AG04450 (cell line): ENCODE measurements around the gene MRPL46. TPM values are rescaled to one million over a fixed set of nuclear protein-coding genes. Genes with fewer than 3 reads are reported as not detected.

Experiments used
- CTCF ChIA-PET: fragments of 300-600, 350-600 bp; formaldehyde crosslinking; extraction: SDS; loops from one replicate; lab custom pipeline; 2022; ENCODE audit warnings: antibody characterized with exemption, inconsistent platforms; lab: Charles Lee
- POLR2A ChIA-PET: fragments of 350-600 bp; formaldehyde crosslinking; extraction: SDS; loops from one replicate; lab custom pipeline; 2021; ENCODE audit warnings: antibody characterized with exemption, inconsistent platforms; lab: Yijun Ruan, JAX
- DNase-seq: peaks from one replicate; pipeline ENCODE4 v3.0.0-alpha.2; 2011; ENCODE audit warnings: low read depth, low spot score
- H3K27ac ChIP-seq: one replicate; pipeline ENCODE4 v1.5.1; 2012; ENCODE audit warnings: low read depth, low read length, control low read depth
- H3K27me3 ChIP-seq: one replicate; pipeline ENCODE4 v1.6.0; 2012; ENCODE audit warnings: low read length; ENCODE audit not compliant: control insufficient read depth, insufficient read depth
- H3K4me3 ChIP-seq: 2 replicates; pipeline ENCODE4 v1.5.1; 2011; ENCODE audit warnings: mild to moderate bottlenecking, low read depth, low read length, control low read depth
- H3K9me3 ChIP-seq: 2 replicates; pipeline ENCODE4 v1.5.1; 2012; ENCODE audit warnings: low read length; ENCODE audit not compliant: control insufficient read depth, insufficient read depth
- CTCF ChIP-seq: IDR thresholded peaks from 2 replicates; pipeline ENCODE4 v1.5.1; 2011; ENCODE audit warnings: low read depth, low read length, control low read depth, inconsistent platforms
- polyA minus RNA-seq: library from RNA; depleted of rRNA, polyadenylated mRNA; stranded (reverse); fragments of >200 nt; gene quantifications from 2 replicates; pipeline ENCODE4 v1.2.3, GENCODE V29; 2011; rRNA and poly(A)+ RNA removed
- polyA plus RNA-seq: library from polyadenylated mRNA; depleted of rRNA; stranded (reverse); fragments of >200 nt; gene quantifications from 2 replicates; pipeline ENCODE4 v1.2.3, GENCODE V29; 2011; rRNA removed

The MRPL46 gene
- polyA plus RNA-seq (23.1 and 28.0 TPM in 2 replicates), polyA minus RNA-seq (6.4 and 7.6 TPM in 2 replicates)

- POLR2A ChIA-PET: interaction anchor here (0.7 to 1.2 kb wide), 5 partner anchors 9 to 171 kb away, joined by 3 to 5 read pairs (median 4); partner anchors contain the start of gene ISG20
Measured at GRCh38 chr15:88467073-88467934, at the start of gene MRPL46, which contains the start of gene MRPS11. MRPL46 (minus strand) TSS chr15:88467388; CDS start chr15:88467377, 11 bp downstream. MRPS11 (plus strand) TSS chr15:88467708; CDS start chr15:88467718, 10 bp downstream.

GRCh38 chr15:88513195-88513594 lies 46.0 kb upstream of the MRPL46 start:
- ChIA-PET CTCF (interaction anchor here (1.2 kb wide), 1 partner anchor 366 kb away, joined by 3 read pairs; no protein-coding TSS in a partner anchor), POLR2A (interaction anchor here (1.1 kb wide), 1 partner anchor 125 kb away, joined by 3 read pairs; the partner anchor contains the start of gene ISG20)
- TF ChIP-seq CTCF: no peak
- Histone ChIP-seq H3K27ac (peak overlapping the region; percentile 62), H3K9me3 (no peaks in the 10 kb centered on the region), H3K27me3 (no peaks in the 10 kb centered on the region), H3K4me3 (no peak overlapping the region)
- DNase-seq: no peak

More at GRCh38 chr15:88467073-88467934, at the start of gene MRPL46, which contains the start of gene MRPS11:
- H3K27me3 ChIP-seq: no peaks in the 10 kb centered on the region
- TF ChIP-seq CTCF: no peak
- peak within 1 kb of the TSS; percentile 97 for H3K4me3 ChIP-seq
- DNase-seq: peak; percentile 50
- peak within 1 kb of the TSS; percentile 53 for H3K27ac ChIP-seq
- CTCF ChIA-PET: interaction anchor here (0.6 to 5.1 kb wide), 7 partner anchors 9 to 366 kb away, joined by 3 to 29 read pairs (median 4); partner anchors contain the start of gene ISG20
- H3K9me3 ChIP-seq: no peaks in the 10 kb centered on the region

GRCh38 chr15:88512601-88513000 lies 45.4 kb upstream of the MRPL46 start:
- ChIA-PET CTCF (interaction anchor here (1.0 to 1.2 kb wide), 2 partner anchors 9 to 367 kb away, joined by 3 read pairs; no protein-coding TSS in a partner anchor), POLR2A (interaction anchor here (1.1 kb wide), 1 partner anchor 126 kb away, joined by 3 read pairs; the partner anchor contains the start of gene ISG20)
- peak; percentile 23 for DNase-seq
- Histone ChIP-seq H3K9me3 (no peaks in the 10 kb centered on the region), H3K27me3 (no peaks in the 10 kb centered on the region), H3K4me3 (no peak overlapping the region; the same call in 1 of the 2 replicates), H3K27ac (peak overlapping the region; percentile 62)
- TF ChIP-seq CTCF: no peak

GRCh38 chr15:88512078-88512477 lies 44.9 kb upstream of the MRPL46 start:
- CTCF ChIA-PET: interaction anchor here (1.0 to 1.2 kb wide), 2 partner anchors 8 to 367 kb away, joined by 3 read pairs; no protein-coding TSS in a partner anchor
- TF ChIP-seq CTCF: no peak
- H3K27ac ChIP-seq: peak overlapping the region; percentile 49
- no peaks in the 10 kb centered on the region for H3K9me3 ChIP-seq
- POLR2A ChIA-PET: interaction anchor here (1.1 kb wide), 1 partner anchor 126 kb away, joined by 3 read pairs; the partner anchor contains the start of gene ISG20
- no peaks in the 10 kb centered on the region for H3K27me3 ChIP-seq
- no peak for DNase-seq
- H3K4me3 ChIP-seq: no peak overlapping the region
